ENCODE measurements around the gene CGB1.

Gene CGB1

DNA sequence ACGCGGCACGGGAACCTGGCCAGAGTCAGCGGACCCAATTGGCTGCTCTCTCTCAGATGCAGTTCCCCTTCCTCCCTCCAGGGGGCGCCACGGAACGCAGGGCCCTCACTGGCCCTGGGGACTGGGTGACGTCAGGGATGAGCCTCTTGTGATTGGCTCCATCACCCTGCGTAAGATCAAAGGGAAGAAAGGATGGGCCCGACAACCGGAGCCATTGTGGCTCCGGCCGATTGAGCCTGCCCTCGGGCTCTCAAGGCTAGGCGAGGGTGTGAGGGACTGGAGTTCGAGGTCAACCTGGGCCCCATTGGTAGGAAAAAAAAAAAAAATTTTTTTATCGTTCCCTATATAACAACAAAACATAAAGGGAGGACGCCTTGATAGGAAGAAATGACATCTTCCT is at the start of gene CGB1:
TSS of gene CGB1 (minus strand) at position 81 of the 400 bp plus-strand sequence. CDS start 184 bp downstream, outside the sequence.
- peak; percentile 37 for DNase-seq (ENCODE audit: low read depth)

- no peak for DNase-seq (ENCODE audit: low read depth)
These were observed 49.6 kb upstream of the CGB1 start for GRCh38 chr19:49086296-49086695.

GRCh38 chr19:49085868-49086232 is 49.2 kb upstream of the CGB1 start:
- DNase-seq (ENCODE audit: low read depth) = no peak

DNA sequence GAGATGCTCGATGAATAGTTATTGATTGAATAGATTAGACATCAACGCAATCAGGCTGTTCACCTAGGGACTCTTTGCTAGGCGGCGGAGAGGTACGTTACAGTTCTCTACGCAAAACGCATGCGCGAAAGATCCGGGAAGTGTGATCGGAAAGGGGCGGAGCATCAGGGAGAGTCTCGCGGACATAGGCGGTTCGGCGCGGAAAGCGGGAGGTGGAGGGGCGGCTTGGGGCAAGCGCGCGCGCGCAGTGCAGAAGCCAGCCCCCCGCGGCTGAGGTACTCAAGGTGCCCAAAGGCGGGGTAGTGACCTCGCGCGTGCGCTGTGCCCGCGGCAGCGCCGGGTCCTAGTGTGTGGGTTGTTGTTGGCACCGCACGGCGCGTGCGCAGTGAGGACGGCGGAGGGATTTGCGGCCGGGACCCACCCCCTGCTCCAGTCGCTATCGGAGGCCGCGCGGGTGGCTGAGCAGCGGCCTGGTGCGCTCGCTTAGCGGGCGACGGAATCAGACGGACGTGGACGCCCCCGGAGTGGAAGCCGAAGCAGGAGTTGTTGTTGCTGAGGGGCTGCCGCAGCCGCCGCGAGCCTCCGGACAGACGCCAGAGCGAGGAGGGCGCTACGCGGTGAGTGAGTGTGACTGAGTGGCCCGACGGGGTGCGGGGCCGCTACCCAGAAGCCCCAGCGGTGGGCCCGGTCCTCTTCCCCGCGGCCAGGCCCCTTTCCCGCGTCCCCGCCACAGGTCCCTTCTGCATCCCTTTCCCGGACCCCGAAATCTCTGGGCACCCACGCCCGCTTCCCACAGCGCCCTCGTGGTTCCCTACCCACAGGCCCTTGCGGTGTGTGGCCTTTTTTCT is 48.5 kb upstream of the CGB1 start, which contains the start of gene SNRNP70:
TSS of gene SNRNP70 (plus strand) at position 432 of the 848 bp plus-strand sequence. CDS start 964 bp downstream, outside the sequence.
- peak; percentile 99 for DNase-seq (ENCODE audit: low read depth)

- DNase-seq (ENCODE audit: low read depth) = no peak
These were observed 47.7 kb upstream of the CGB1 start for GRCh38 chr19:49084206-49085019.

DNA sequence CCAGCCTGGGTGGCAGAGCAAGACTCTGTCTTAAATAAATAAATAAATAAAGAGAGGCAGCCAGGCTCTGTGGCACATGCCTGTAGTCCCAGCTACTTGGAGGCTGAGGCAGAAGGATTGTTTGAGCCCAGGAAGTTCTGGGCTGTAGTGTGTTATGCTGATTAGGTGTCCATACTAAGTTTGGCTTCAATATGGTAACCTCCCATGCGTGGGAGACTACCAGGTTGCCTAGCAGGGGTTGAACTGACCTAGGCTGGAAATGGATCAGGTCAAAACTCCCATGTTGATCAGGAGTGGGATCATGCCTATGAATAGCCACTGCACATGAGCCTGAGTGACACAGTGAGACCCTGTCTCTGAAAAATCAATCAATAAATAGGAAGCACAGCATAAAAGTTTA is 44.6 kb upstream of the CGB1 start:
- no peak for DNase-seq (ENCODE audit: low read depth)

GRCh38 chr19:49080392-49080791 is 43.7 kb upstream of the CGB1 start:
- DNase-seq (ENCODE audit: low read depth) = no peak

DNA sequence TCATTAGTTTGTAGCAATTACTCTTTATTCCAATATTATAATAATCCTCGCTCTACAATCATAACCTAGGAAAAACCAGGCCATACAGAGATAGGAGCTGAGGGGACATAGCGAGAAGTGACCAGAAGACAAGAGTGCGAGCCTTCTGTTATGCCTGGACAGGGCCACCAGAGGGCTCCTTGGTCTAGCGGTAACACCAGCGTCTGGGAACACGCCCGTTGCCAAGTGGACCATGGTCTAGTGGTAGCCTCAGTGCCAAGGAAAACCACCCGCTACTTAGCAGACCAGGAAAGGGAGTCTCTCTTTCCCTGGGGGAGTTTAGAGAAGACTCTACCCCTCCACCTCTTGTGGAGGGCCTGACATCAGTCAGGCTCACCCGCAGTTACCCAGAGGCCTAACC is 38.2 kb upstream of the CGB1 start:
- peak; percentile 67 for DNase-seq (ENCODE audit: low read depth)

DNA sequence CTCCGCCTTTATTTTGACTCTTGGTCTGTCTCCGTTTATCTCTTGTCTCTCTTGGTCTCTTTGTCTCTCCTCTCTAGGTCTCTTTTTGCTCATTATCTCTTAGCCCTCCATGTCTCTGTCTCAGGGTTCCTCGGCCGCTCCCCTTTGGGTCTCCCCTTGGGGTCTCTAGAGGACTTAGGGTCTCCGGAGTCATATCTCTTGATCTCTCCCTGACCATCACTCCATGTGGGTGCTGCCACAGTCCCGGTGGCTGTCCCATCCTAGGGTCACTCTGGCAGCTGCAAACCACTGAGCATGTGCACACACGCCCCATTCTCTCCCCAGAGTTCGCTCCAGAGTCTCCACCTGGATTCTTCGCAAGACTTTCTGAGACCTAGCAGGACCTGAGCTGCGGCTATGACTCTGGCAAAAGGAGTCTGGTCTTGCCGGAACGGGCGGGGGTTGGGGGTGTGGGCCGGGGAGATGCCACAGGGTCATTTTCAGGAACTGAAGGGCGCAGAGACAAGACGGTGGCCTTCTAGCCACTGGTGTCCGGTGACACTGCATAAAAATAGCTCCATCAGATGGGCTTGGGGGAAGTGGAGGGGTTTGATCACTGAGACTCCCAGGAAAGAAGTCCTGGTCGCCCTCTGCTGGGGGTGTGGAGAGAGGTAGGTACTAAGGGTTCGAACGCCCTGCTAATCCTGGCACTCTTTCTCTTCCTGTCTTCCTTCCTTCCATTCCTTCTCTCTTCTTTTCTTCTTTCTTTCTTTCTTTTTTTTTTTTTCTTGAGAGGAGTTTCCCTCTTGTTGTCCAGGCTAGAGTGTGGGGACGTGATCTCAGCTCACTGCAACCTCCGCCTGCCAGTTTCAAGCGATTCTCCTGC is 37.1 kb upstream of the CGB1 start:
- peak; percentile 47 for DNase-seq (ENCODE audit: low read depth)

GRCh38 chr19:49071860-49072547 is 35.3 kb upstream of the CGB1 start:
- no peak for DNase-seq (ENCODE audit: low read depth)

DNA sequence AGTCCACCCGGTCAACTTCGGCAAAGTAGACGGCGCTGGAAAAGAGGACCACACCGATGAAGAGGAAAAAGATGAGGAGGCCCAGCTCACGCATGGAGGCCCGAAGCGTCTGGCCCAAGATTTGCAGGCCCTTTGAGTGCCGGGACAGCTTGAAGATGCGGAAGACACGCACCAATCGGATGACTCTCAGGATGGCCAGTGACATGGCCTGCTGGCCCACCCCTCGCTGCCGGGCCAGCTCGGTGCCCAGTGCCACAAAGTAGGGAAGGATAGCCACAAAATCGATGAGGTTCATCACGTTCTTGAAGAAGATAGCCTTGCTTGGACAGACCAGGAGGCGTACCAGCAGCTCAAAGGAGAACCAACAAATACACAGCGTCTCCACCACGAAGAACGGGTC is 33.7 kb upstream of the CGB1 start:
- no peak for DNase-seq (ENCODE audit: low read depth)

GRCh38 chr19:49069026-49069425 is 32.3 kb upstream of the CGB1 start:
- peak; percentile 40 for DNase-seq (ENCODE audit: low read depth)

DNA sequence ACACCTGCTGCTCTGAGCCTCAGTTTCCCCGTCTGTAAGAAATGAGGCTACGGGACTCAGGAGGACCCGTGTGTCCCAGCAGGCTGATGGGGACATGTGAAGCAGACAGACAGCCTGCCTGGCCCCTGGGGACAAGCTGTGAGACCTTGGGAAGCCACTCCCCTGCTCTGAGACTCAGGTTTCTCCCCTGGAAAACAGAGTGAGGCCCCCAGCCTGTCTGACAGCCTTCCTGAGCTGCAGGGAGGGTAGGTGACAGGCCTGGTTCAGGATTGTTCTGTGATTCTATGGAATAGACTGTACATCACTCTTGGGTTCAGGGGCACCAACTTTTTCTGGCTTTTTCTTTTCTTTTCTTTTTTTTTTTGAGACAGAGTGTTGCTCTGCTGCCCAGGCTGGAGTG is 30.9 kb upstream of the CGB1 start:
- no peak for DNase-seq (ENCODE audit: low read depth)

GRCh38 chr19:49065905-49066512 is 29.3 kb upstream of the CGB1 start:
- no peak for DNase-seq (ENCODE audit: low read depth)

DNA sequence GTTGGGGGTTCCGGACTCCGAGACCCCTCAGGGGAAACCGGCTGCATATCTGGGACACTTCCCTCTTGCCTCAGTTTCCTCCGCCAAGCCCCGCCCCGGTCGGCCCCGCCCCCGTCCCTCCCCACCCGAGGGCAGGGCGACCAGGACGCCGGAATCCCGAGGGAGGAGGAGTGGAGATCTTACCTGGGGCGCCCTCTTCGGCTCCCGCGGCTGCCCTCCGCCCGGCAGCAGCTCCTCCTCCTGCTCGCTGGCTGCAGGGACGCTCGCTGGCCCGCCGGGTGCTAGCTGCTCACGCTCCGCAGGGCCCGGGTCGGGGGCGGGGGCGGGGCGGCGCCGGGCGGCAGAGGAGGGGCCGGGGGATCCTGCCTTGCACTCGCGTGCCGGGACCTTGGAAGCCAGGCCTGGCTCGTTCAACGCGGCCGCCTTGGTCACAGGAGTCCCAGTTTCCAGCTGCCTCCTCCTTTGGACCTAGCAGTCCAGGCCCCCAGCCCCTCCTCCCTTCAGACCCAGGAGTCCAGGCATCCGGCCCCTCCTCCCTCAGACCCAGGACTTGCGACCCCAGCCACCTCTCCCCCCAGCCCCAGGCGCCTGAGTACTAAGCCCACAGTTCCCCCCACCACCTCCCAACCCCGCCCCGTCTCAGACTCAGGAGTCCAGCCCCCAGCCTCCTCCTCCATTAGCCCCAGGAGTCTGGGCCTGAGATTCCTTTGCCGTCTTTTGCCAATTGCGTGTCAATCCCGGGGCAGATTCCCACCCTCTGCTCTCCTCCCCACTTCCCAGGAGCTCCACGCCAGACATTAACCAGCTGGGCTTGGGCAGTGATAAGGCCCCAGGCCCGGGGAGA is 28.3 kb upstream of the CGB1 start, which contains the start of gene NTF4:
TSS of gene NTF4 (minus strand) at position 51 of the 844 bp plus-strand sequence. CDS start 2,821 bp downstream, outside the sequence.
- DNase-seq (ENCODE audit: low read depth) = peak; percentile 40

DNA sequence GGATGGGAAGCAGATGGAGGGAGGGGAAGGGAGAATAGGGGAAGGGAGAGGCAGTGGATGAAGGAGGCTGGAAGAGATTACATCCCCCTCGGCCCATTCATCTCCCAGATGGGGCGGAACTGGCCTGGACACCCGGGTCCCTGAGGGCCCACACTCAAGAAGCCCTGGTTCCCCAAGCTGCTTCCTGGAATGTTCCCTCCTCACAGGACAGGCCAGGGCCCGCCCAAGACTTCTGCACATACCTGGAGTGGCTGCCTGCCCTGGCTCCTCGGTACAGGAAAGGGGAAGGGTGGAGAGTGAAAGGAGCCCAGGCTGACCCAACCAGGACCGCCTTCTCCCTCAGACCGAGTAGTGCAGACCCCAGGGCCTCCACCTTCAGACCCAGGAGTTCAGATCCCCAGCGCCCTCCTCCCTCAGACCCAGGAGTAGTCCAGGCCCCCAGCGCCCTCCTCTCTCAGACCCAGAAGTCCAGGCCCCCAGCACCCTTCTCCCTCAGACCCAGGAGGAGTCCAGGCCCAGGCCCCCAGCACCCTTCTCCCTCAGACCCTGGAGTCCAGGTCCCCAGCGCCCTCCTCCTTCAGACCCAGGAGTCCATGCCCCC is 27.4 kb upstream of the CGB1 start:
- DNase-seq (ENCODE audit: low read depth) = no peak

- no peak for DNase-seq (ENCODE audit: low read depth)
These were observed 24.8 kb upstream of the CGB1 start for GRCh38 chr19:49061445-49061844.

DNA sequence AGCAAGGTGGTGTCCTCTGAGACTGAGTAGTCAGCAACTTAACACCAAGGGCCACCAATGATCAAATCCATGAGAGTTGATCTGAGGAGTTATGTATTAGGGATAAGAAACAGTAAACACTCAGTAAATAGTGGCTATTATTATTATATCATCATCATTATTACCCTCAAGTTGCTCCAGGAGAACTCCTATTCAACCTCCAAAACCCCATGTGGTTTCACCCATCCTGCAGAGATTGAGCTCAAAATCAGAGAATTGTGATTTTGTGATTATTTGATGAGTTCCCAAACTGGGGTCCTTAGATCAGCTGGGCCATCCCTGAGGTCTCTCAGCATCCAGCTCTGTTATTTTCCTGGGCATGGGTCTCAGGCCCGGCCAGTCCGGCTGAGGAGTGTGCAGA is 24.3 kb upstream of the CGB1 start:
- DNase-seq (ENCODE audit: low read depth) = no peak

DNA sequence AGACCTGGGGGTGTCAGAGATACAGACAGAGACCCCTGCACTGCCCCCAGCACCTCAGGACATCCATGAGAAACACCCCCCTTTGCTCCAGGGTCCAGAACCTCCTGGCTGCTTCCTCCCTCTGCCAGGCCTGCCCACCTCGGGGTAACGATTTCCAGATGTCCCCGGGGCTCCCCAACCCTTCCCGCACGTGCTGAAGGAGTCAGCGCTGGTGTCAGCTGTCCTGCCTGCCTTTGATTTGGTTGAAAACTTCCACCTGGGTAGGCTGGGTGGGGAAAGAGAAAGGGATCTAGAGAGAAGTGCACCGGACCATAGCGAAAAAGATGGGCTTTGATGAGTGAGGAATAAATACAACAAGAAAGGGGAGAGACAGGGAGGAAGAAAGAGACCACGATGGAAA is 22.4 kb upstream of the CGB1 start:
- no peak for DNase-seq (ENCODE audit: low read depth)

DNA sequence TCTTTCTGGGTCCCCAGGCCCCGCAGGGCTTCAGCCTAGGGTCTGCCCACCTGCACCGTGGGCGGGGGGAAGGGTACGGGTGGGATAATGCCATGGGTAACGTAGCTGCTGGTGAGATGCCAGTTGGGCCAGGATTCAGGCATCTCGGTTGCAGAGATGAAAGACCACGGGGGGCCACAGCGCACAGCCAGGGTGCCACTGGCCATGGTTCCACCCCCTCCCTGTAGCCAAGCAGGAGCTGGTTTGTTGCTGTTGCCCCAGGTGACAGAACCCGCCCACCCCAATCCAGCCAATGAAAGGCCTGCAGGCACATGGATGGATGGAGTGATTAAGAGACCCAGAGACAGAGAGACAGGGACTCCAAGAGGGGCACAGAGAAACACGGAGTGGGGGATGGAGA is 21.9 kb upstream of the CGB1 start:
- peak; percentile 51 for DNase-seq (ENCODE audit: low read depth)

All from ELR (cell line).